Omental fat pad (tissue), 4 donors: ENCODE results near the gene OR10H4. TPM values are rescaled to one million over a fixed set of nuclear protein-coding genes. Genes with fewer than 3 reads are reported as not detected.
"Not testable (repeated sequence)": the region's sequence is repeated elsewhere in the genome, so short reads cannot be mapped to it uniquely, and the experiment has no call there.

Experiments used
- ATAC-seq: fragments of 150-250 bp; one replicate; pipeline ENCODE4 v1.9.1; 2016; ENCODE audit warnings: mild to moderate bottlenecking, moderate library complexity; ENCODE audit not compliant: low FRiP score
- DNase-seq: peaks from one replicate; pipeline ENCODE4 v3.0.0-alpha.2; 2019; ENCODE audit warnings: low spot score
- CTCF ChIP-seq, 3 donors: fragments of 450-650 bp; IDR thresholded peaks; one replicate each; pipeline ENCODE4 v1.5.1; 2016 to 2017; ENCODE audit warnings: antibody characterized with exemption in 3 of 3, mild to moderate bottlenecking in 3 of 3, moderate library complexity in 2 of 3
- total RNA-seq, 4 donors: library from RNA; depleted of rRNA; stranded (reverse); fragments of >200 nt; gene quantifications; one replicate each; pipeline ENCODE4 v1.1.0, GENCODE V29; 2016

Gene OR10H4
- total RNA-seq, 4 donors from 2014 or later: not detected

- DNase-seq: no peak
- no peak for ATAC-seq
- TF ChIP-seq CTCF (IDR thresholded peaks at IDR 0.05): no peak
Observed at GRCh38 chr19:15928321-15928720, 20.5 kb upstream of the OR10H4 start.

GRCh38 chr19:15933761-15934331 is 15.0 kb upstream of the OR10H4 start:
- ATAC-seq, DNase-seq: not testable (repeated sequence)

- no peak for TF ChIP-seq CTCF (IDR thresholded peaks at IDR 0.05)
- ATAC-seq (no peak), DNase-seq (no peak)
Observed at GRCh38 chr19:15934332-15935078, 14.3 kb upstream of the OR10H4 start, which contains the start of gene CYP4F11. Gene CYP4F11 (minus strand): TSS chr19:15934529. CDS start chr19:15934408, 121 bp downstream.

- DNase-seq (no peak), ATAC-seq (no peak)
- TF ChIP-seq CTCF (IDR thresholded peaks at IDR 0.05): no peak
Observed at GRCh38 chr19:15935167-15935702, 13.6 kb upstream of the OR10H4 start.

GRCh38 chr19:15936173-15936572 is 12.6 kb upstream of the OR10H4 start:
- ATAC-seq (no peak), DNase-seq (no peak)
- no peak for TF ChIP-seq CTCF (IDR thresholded peaks at IDR 0.05)

GRCh38 chr19:15936950-15937349 is 11.9 kb upstream of the OR10H4 start:
- ATAC-seq (no peak), DNase-seq (no peak)
- TF ChIP-seq CTCF (IDR thresholded peaks at IDR 0.05): no peak

- TF ChIP-seq CTCF (IDR thresholded peaks at IDR 0.05): no peak
- ATAC-seq: no peak
Observed at GRCh38 chr19:15937771-15938170, 11.0 kb upstream of the OR10H4 start.

More at GRCh38 chr19:15937771-15938170, 11.0 kb upstream of the OR10H4 start:
- DNase-seq: no peak
